Motor neuron (in vitro differentiated cells): ENCODE measurements around the gene GNAQ. TPM values are rescaled to one million over a fixed set of nuclear protein-coding genes. Genes with fewer than 3 reads are reported as not detected.
"Not testable (repeated sequence)": the region's sequence is repeated elsewhere in the genome, so short reads cannot be mapped to it uniquely, and the experiment has no call there.

ENCODE experiments used
- ATAC-seq, 8 experiments: fragments of 200-7000 bp; cut with Tn5 transposase; replicated peaks in 6 of 8; 2 replicates each; pipeline ENCODE4 v1.8.0; 2021; ENCODE audit warnings: mild to moderate bottlenecking in 8 of 8, moderate library complexity in 8 of 8
- H3K27ac ChIP-seq, 2 donors: fragments of 250-450 bp; sonication (Bioruptor Pico); 2 replicates each; pipeline ENCODE4 v1.9.0; 2021; ENCODE audit warnings: antibody characterized with exemption in 2 of 2, mild to moderate bottlenecking in 2 of 2, moderate library complexity in 1 of 2
- H3K4me1 ChIP-seq, 2 donors: fragments of 250-450 bp; sonication (Bioruptor Pico); replicated peaks in 1 of 2; 2 replicates each; pipeline ENCODE4 v1.6.1; 2021; ENCODE audit warnings: antibody characterized with exemption in 2 of 2, mild to moderate bottlenecking in 2 of 2, moderate library complexity in 1 of 2
- H3K4me3 ChIP-seq, 5 donors: fragments of 250-450 bp; sonication (Bioruptor Pico); 2 replicates each; pipeline ENCODE4 v1.9.0; 2021; ENCODE audit warnings: antibody characterized with exemption in 5 of 5, mild to moderate bottlenecking in 5 of 5, moderate library complexity in 4 of 5
- WGBS, 10 experiments: fragments of 450-650 bp; shearing (Covaris generic); methylation state at CpG; one replicate each; pipeline ENCODE4 v1.0.0; 2022; 5-methylcytosine and 5-hydroxymethylcytosine counted together
- in situ Hi-C, 9 experiments: fragments of 400-800 bp; cut with MboI; loops; one replicate each; pipeline ENCODE4 v1.15.0; 2021; ENCODE audit warnings: low sequenced_read_pairs in 9 of 9, low pct_unique_long_range_greater_than_20kb in 2 of 9; ENCODE audit not compliant: unreplicated experiment in 9 of 9
- total RNA-seq, 8 experiments: library from RNA; unstranded; fragments of 300-600 nt; gene quantifications; 2 replicates each; pipeline versions ENCODE4 v1.2.3 to v1.2.4, GENCODE V29; 2022

Gene GNAQ
- total RNA-seq, 8 experiments from 2014 or later = 10.5 to 84.7 (median 37.9) TPM

DNA sequence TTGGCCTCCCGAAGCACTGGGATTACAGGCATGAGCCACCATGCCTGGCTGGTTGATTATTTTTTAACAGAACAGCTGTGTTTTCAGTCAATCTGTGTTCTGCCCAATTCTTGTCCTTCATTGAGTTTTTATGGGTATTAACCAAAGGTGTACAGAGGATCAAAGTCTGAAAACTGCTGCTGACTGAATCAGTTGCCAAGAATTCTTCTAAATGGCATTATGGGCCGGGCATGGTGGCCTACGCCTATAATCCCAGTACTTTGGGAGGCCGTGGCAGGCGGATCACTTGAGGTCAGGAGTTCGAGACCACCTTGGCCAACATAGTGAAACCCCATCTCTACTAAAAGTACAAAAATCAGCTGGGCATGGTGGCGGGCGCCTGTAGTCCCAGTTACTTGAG is 150.0 kb downstream of the GNAQ start:
- in situ Hi-C loops, H3K4me3 ChIP-seq: not testable (repeated sequence)
- 88 to 100% (median 97%) methylated on average over 3 to 8 of the region's 8 CpGs; no CpG with 5 or more reads in 5 of the 10 experiments for WGBS, 10 experiments

DNA sequence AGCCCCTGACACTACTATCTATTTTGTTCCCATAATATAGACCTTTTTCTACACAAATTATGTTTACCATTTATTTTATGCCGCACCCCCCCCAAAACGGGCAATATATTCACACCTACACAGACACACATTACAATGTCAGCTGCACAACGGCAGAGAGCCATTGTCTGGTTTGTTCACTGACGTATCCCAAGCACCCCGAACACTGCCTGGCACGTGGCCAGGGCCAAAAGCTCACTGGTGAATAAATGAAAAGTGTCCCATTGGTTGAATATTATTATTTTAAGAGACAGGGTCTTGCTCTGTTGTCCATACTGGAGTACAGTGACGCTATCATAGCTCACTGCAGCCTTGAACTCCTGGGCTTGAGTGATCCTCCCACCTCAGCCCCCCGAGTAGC is 150.5 kb downstream of the GNAQ start:
- no peak overlapping the region for H3K4me3 ChIP-seq
- peaks cover 30 to 43% of the 10 kb centered on the region in 2 donors for H3K4me1 ChIP-seq
- ATAC-seq = no peak
- WGBS, 10 experiments = 81 to 100% (median 100%) methylated on average over 1 to 7 of the region's 8 CpGs; no CpG with 5 or more reads in 4 of the 10 experiments
- peak overlapping the region in 1 of 2 donors; percentile 14 for H3K27ac ChIP-seq
- in situ Hi-C loops = no loop called here

More for the DNA sequence above, 150.0 kb downstream of the GNAQ start:
- Histone ChIP-seq H3K27ac (peak overlapping the region in 1 of 2 donors; percentile 7), H3K4me1 (peaks cover 25 to 38% of the 10 kb centered on the region in 2 donors)
- not testable (repeated sequence) for ATAC-seq

DNA sequence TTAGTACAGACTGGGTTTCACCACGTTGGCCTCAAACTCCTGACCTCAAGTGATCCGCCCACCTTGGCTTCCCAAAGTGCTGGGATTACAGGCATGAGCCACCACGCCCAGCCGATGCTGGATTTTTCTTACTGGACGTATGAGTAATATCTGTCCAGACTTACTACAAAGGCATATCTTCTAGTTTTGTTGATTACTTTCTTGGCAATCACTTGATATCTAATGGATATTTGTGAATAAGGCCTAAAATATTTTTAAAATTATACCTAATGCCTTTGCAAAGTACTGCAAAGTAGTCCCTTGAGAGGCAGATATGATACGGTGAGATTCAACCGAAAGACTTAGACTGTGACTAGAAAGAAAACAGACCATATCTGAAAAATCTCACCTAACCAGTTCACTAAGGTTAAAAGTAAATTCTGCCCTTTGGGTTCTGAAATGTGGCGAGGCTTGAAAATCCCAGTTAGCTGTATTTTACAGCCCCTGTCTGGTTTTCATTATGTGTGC is 152.1 kb downstream of the GNAQ start:
- Histone ChIP-seq H3K27ac (no peak overlapping the region), H3K4me3 (no peak overlapping the region), H3K4me1 (peaks cover 35 to 44% of the 10 kb centered on the region in 2 donors)
- 59 to 100% (median 88%) methylated on average over 2 to 8 of the region's 8 CpGs for WGBS, 10 experiments
- peak in 2 of 8 experiments; percentile 81 to 82 for ATAC-seq
- in situ Hi-C loops = no loop called here

DNA sequence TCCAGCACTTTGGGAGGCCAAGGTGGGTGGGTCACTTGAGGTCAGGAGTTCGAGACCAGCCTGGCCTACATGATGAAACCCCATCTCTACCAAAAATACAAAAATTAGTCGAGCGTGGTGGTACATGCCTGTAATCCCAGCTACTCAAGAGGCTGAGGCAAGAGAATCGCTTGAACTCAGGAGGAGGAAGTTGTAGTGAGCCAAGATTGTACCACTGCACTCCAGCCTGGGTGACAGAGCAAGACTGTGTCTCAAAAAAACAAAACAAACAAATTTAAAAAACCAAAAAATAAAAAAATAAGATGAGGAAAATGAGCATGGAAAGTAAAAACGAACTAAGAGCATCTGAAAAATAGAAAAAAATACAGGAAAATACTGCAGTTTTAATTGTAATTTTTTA is 152.8 kb downstream of the GNAQ start:
- 87 to 99% (median 93%) methylated on average over 2 to 5 of the region's 5 CpGs for WGBS, 10 experiments
- ATAC-seq, in situ Hi-C loops: not testable (repeated sequence)

DNA sequence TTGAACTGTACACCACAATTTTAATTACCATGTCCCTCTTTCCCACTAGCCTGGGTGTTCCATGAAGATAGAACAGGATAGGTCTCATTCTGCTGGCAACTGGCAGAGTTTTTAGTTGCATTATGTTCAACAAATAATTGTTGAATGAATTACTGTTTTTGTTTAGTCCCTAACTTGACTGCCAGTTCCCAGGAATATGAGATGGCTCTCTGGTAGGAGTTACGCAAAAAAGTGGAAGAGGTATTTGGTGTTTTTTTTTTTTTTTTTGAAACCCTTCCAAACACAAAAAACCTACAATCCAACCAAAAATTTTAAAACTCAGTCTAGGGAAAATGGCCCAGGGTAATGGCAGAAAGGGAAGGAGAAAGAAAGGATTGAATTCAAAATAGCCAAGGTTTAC is 153.6 kb downstream of the GNAQ start:
- in situ Hi-C loops = no loop called here
- peaks cover 31 to 33% of the 10 kb centered on the region in 2 donors for H3K4me1 ChIP-seq
- no peak overlapping the region for H3K4me3 ChIP-seq
- 83 to 100% (median 100%) methylated on average over 1 of the region's 1 CpG for WGBS, 10 experiments
- no peak for ATAC-seq
- H3K27ac ChIP-seq = no peak overlapping the region

More for the DNA sequence above, 152.8 kb downstream of the GNAQ start:
- H3K4me3 ChIP-seq, H3K27ac ChIP-seq: not testable (repeated sequence)
- peaks cover 35 to 38% of the 10 kb centered on the region in 2 donors for H3K4me1 ChIP-seq

DNA sequence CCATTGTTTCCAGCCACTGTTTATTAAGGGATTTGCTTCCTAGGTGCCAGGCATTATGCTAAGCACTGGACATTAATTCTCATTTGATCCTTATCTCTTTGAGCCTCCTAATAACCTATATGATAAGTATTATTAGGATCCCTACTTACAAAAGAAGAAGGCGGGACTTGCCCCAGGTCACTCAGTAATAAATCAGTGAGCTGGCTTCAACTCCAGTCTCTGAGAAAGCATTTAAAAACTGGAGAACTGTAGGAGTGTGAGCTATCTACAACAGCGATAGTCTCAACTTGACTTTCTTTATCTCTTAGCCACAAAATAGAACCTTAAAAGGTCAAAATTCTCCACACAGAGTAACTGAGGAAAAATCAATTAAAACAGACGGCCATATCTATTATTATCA is 155.0 kb downstream of the GNAQ start:
- Histone ChIP-seq H3K27ac (no peak overlapping the region), H3K4me1 (peaks cover 24 to 27% of the 10 kb centered on the region in 2 donors), H3K4me3 (no peak overlapping the region)
- in situ Hi-C loops = no loop called here
- ATAC-seq = peak in 5 of 8 experiments; percentile 40 to 61 (median 58)
- 67 to 100% (median 90%) methylated on average over 1 to 3 of the region's 3 CpGs; no CpG with 5 or more reads in 1 of the 10 experiments for WGBS, 10 experiments

DNA sequence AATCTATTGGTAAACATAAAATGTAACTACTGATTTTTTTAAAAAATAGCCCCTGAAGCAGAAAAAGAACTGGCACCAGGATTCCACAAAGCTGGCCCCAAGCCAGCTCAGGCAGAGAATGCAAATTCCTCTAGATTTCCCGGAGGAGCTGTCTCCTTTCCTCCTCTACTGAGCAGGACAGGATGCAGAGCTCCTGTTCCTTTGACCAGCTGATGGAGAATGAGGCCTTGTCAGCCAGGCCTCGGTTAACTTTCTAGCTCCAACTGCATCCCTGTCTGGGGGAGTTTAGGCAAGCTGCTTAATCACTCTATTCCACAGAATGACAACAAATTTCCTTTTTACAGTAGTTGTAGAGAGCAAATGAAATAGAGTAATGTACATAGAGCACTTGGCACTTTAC is 155.5 kb downstream of the GNAQ start:
- H3K27ac ChIP-seq = no peak overlapping the region
- ATAC-seq = peak in 6 of 8 experiments; percentile 30 to 80 (median 66)
- 0 to 29% (median 15%) methylated on average over 1 to 2 of the region's 2 CpGs; no CpG with 5 or more reads in 4 of the 10 experiments for WGBS, 10 experiments

DNA sequence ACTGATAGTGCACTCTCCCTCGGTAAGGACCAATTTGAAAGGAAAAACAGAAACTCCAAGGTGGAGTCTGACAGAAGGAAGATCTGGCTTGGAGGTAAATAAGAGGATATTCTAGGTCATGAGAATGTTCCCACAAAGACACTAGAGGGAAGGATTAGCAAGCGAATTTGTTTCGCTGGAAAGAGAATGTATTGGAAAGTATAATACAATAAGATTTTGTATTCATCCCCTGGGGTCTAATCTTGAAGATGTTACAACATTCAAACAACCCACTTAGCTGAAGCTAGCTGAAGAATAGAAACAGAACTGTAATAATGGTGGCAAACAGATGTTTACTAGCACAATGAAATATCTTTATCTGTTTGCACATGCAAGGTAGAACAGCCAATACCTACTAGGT is 158.7 kb downstream of the GNAQ start:
- in situ Hi-C loops = loop anchor here in 1 of 9 experiments (25.0 kb wide), 1 partner anchor 164 kb away; the partner anchor contains the start of gene GNAQ
- no peak overlapping the region for H3K4me3 ChIP-seq
- no peak for ATAC-seq
- no peak overlapping the region for H3K27ac ChIP-seq
- H3K4me1 ChIP-seq = peaks cover 19 to 23% of the 10 kb centered on the region in 2 donors
- WGBS, 10 experiments = 50 to 100% (median 85%) methylated on average over 2 to 3 of the region's 3 CpGs; no CpG with 5 or more reads in 3 of the 10 experiments

More for the DNA sequence above, 155.5 kb downstream of the GNAQ start:
- in situ Hi-C loops = no loop called here
- Histone ChIP-seq H3K4me3 (no peak overlapping the region), H3K4me1 (peaks cover 24 to 27% of the 10 kb centered on the region in 2 donors)

DNA sequence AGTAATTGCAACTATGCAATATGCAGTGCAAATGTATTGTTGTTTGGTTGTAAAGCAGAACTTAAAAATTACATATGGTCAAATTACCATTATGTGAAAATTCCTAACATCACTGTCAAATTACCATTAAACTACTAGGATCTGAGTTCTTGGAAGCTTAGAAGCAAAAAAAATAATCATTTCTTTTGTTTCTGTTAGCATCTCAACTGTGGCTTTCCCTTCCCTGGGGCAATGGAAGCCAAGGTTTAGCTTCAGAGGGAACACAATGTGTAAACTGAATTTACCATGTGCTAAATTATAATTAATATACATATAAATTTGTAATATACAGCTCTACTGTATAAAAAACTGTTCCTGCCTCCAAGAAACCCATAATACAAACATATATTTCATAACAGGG is 159.4 kb downstream of the GNAQ start:
- H3K4me3 ChIP-seq = no peak overlapping the region
- peak in 3 of 8 experiments; percentile 80 to 92 (median 87) for ATAC-seq
- H3K27ac ChIP-seq = no peak overlapping the region
- in situ Hi-C loops = loop anchor here in 1 of 9 experiments (25.0 kb wide), 1 partner anchor 165 kb away; the partner anchor contains the start of gene GNAQ
- H3K4me1 ChIP-seq = peaks cover 17% of the 10 kb centered on the region in 2 donors

DNA sequence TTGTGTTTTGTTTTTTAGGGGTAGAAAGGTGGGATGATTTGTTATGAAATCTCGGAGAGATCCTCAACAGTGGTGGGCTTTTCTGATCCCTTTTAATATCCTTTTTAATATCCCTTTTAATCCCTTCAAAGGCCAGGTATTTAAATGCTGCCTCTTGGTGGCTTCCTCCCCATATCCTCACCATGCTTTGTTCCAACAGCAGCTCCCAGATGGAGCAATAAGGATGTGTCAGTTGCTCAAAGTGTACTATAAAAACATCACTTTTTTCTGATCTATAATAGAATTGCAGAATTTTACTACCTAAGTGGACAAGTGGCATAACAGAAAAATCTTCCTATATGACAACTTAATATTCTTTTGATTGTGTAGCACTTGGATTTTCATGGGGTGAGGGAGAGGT is 160.1 kb downstream of the GNAQ start:
- H3K27ac ChIP-seq = no peak overlapping the region
- no peak for ATAC-seq
- no peak overlapping the region for H3K4me3 ChIP-seq
- in situ Hi-C loops = loop anchor here in 1 of 9 experiments (25.0 kb wide), 1 partner anchor 166 kb away; the partner anchor contains the start of gene GNAQ
- peaks cover 14 to 15% of the 10 kb centered on the region in 2 donors for H3K4me1 ChIP-seq
- 60 to 100% (median 83%) methylated on average over 1 of the region's 1 CpG; no CpG with 5 or more reads in 5 of the 10 experiments for WGBS, 10 experiments

DNA sequence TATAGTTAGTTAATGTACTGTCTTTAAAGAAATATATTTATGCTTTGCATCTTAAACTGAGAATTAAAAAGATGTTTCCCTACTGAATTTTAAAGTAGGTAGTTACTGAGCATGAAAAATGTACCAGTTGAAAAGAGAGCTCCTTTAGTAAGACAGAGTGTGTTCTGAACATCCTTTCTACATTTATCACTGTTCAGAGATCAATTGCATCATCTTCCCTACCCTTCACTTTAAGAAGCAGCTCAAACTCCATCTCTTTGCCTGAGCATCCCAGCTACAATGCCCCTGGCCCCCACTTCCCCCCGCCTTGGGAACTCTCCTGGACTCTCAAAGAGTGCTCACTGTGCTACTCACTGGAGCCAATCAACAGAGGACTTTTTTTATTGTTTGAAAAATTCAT is 164.7 kb downstream of the GNAQ start:
- in situ Hi-C loops = loop anchor here in 1 of 9 experiments (25.0 kb wide), 1 partner anchor 170 kb away; the partner anchor contains the start of gene GNAQ
- Histone ChIP-seq H3K4me3 (no peak overlapping the region), H3K27ac (no peak overlapping the region), H3K4me1 (peaks cover 4 to 6% of the 10 kb centered on the region in 2 donors)
- peak in 4 of 8 experiments; percentile 48 to 67 (median 63) for ATAC-seq
- WGBS, 10 experiments = 70 to 100% (median 83%) methylated on average over 1 of the region's 1 CpG; no CpG with 5 or more reads in 6 of the 10 experiments

DNA sequence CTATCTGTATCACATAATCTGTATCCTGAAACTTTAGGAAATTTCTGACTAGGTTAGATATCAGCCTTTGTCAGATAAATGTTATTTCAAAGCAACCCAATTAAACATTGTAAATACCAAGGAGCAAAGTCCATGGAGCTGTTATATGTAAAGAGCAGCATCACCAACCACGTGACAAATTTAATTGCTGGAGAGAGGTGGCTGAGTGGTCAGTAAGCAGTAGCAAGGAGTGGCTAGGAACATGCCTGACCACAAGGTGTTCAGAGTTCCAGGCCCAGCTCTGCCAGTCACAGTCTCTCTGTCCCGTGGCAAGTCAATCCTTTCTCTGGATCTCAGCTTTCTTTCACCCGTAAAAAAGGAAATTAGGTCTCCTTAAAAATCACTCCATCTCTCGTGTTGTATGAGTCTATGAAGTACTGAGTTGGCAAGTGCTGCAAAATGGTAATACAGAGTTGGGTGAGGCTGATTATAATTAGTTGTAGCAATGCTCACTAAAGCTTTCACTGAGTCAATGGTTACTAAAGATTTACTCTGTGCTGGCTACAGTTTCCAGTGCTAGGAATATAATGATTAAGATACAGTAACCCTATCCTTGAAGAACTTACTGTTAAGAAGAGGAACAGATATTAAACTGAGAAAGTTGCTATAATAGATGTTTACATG is 166.1 kb downstream of the GNAQ start:
- no peak overlapping the region for H3K27ac ChIP-seq
- H3K4me3 ChIP-seq = no peak overlapping the region
- in situ Hi-C loops = loop anchor here in 1 of 9 experiments (25.0 kb wide), 1 partner anchor 172 kb away; the partner anchor contains the start of gene GNAQ
- WGBS, 10 experiments = 20 to 100% (median 92%) methylated on average over 1 to 4 of the region's 4 CpGs; no CpG with 5 or more reads in 2 of the 10 experiments
- ATAC-seq = peak in 2 of 8 experiments; percentile 72 to 86
- H3K4me1 ChIP-seq = peaks cover 4 to 6% of the 10 kb centered on the region in 2 donors
